CD4-positive, alpha-beta T cell treated with Interleukin-4 for 4 hours (primary cell): ENCODE results near the gene SLC22A4.

Source experiments
- DNase-seq: peaks from one replicate; pipeline ENCODE4 v3.0.0-alpha.2; 2020

Gene SLC22A4

DNA sequence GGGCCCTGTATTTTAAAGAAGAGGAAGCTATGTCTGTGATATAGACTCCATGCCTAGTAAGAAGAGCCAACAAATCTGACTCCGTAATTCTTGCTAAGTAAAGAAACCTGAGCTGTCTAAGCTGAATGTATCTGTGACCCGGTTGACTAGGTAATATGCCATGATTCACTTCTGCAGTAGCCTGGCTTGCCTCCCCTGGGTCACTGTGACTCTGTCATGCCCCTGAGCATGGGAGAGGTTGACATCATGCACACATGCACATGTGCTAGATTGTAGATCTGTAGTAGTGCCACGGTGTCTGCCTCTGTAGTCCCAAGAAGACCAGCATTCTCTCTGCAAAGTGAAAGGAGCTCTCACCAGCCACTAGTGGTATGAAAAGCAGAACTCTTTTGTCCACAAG is 84.4 kb downstream of the SLC22A4 start:
- no peak for DNase-seq

DNA sequence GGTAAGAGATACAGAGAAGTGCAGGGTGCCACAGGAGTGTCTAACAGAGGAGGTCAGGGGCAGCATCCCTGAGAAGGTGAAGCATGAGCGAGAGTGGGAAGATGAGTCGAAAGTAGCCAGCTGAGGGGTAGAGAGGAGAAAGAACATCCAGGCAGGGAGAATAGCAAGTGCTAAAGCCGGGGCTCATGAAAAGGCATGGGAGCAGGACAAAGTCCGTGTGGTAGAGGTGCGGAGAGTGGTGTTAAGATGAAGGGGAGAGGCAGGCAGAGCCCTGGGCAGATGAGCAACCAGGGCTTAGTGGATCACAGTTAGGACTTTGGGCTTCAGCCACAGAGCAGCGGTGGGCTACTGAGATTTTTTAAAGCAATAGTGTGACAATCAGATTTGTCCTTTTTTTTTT is 85.9 kb downstream of the SLC22A4 start:
- DNase-seq: no peak

DNA sequence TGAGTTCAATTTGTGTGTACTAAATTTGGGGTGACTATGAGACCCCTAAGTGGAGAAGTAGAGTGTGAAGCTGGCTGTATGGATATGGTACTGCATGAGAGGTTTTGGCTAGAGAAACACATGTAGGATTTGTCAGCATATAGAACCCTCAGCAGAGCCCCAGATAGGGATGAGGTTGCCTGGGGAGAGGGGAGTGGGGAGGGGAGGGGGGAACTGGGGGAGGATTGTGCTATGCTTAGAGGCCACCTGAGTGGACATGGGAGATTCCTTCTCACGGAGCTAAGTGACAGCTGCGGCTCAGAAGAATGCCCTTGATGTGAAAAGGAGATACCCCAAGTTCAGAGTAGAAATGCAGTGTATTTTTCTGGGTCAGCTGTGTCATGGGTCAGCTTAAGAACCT is 86.5 kb downstream of the SLC22A4 start:
- no peak for DNase-seq

DNA sequence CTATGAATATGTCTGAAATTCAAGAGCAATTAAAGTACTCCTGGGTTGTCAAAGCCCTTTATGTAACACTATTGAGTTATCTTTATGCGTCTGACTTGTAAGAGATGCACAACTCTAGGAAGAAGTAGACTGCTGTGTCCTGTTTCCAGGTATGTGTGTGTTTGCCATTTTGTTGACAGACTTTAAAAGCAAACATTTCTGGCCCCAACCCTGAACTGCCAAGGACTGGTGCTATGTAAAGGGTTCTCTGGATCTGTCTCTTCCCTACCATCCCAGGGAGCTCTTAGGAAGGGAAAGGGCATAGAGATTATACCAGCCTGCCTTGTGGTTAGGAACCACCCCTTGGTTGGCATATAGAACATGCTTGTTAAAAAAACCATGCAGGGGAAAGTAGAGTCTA is 87.4 kb downstream of the SLC22A4 start:
- DNase-seq: no peak

DNA sequence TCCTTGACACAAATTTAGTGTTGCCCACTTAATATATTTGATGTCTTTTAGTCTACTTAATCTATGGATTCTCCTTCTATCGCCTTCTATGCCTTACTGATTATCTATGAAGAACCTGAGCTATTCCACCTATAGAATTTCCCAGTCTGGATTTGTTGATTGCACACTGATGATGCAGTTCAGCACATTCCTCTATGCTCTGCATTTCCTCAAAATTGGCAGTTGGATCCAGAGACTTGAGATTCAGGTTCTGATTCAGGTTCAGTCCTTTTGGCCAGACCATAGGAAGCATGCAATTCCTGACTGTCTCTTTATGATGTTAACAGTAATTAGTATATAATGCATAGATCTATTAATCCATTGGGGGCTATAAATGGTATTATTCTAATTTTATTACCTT is 89.1 kb downstream of the SLC22A4 start:
- DNase-seq: no peak

DNA sequence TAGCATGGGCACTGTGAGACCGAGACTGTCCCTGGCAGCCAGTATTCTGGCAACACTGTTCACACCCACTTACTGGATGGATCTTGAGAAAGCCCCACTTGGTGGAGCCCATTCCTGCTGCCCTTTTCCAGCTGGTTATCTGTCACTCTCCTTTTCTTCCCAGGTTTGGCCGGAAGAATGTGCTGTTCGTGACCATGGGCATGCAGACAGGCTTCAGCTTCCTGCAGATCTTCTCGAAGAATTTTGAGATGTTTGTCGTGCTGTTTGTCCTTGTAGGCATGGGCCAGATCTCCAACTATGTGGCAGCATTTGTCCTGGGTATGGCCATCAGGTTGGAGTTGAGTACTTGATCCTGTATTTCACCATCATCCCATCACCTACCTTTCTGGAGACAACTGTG is 89.8 kb downstream of the SLC22A4 start:
- DNase-seq: no peak

DNA sequence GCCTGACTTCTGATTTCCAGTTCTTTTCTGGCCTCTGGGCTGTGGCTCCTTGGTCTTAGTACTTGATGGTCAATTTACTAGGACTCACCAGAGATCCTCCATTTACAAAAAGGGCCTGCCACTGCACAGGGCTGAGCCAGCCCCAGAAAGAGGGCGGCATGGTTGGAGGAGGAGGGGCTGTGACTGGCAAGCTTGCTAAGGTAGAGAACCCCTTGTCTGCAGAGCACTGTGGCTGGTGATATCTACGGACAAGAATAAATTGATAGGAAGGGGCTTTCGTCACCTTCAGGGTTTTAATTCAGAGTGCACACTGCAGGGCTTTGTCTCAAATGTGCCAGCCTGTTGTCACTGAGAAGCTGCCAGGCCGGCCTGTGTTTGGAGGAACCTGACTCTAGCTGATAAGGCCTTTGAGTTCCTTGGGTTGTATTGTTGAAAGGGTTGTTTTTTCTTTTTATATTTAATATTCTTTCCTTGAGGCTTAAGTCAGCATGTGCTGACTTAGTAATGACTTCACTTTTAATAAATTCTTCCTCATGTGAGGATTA is 90.4 kb downstream of the SLC22A4 start:
- DNase-seq: no peak

DNA sequence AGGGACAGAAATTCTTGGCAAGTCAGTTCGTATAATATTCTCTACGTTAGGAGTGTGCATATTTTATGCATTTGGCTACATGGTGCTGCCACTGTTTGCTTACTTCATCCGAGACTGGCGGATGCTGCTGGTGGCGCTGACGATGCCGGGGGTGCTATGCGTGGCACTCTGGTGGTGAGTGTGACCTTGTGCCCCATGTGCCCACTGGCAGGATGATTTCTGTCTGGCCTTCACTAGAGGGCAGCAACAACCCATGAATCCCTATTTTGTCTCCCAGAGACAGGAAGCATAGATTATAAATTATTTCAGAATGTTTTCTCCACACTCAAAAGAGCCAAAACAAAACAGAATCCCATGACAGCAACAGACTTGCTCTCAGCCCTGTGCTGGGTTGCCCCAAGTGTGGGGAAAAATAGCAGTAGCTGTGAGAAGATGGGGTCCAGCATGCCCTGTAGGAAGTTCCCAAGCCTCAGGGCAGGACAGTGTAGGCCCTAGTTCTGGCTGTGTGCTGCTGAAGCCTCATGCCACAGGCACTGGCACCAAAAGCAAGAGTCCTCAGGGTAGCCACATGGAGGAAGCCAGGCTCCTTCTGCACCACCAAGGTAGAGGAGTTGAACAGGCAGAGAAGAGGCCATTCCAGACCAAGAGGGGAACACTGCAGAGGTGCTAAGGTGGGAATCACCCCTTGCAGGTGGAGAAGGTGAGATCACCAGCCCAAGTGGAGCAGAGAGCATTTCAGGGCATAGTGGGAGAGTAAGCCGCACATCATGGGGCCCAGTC is 91.3 kb downstream of the SLC22A4 start:
- DNase-seq: peak; percentile 80

DNA sequence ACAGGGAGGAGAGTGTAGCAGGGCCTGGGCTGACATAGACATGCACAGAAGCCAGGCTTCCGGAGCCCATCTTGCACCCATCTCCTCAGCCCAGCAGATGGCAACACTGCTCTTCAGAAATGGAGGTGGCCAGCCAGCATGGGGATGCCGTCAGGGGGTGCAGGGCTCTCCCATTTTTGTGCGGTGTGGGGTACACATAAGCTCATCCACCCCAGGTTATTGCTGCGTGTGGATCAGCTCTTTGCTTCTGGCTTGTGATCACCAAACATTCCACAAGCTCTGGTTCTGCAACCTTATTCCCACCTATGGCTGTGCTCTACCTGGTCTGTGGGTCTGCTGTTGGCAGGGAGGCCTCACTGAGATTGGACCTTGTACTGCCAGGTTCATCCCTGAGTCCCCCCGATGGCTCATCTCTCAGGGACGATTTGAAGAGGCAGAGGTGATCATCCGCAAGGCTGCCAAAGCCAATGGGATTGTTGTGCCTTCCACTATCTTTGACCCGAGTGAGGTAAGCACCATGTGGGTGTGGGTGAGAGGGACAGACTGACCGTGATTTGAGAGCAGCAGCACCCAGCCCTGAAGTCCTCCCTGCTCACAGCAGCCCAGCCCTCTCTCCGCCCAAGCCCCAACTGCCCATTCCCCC is 92.6 kb downstream of the SLC22A4 start:
- DNase-seq: peak; percentile 81

DNA sequence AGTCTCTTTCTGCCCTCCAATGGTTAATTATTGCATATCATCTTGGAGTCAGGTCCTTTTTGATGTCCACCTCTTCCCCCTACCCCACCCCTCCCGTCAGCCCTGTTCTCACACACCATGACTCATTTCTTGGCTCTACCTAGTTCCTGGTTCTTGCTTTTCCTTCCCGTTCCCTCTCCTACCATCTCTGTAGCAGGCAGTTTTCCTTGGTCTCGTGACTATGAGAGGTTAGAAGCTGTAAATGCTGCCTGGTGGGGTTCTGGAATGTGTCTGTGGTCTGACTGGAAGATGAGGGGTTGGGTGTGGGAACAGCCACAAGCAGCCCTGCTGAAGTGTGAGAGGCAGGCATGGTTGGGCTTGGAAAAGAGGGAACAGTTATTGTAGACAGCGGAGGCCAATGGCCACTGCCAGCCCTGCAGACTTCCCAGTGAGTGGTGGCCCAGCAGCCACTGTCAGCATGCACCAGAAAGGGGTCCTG is 93.5 kb downstream of the SLC22A4 start:
- DNase-seq: no peak

DNA sequence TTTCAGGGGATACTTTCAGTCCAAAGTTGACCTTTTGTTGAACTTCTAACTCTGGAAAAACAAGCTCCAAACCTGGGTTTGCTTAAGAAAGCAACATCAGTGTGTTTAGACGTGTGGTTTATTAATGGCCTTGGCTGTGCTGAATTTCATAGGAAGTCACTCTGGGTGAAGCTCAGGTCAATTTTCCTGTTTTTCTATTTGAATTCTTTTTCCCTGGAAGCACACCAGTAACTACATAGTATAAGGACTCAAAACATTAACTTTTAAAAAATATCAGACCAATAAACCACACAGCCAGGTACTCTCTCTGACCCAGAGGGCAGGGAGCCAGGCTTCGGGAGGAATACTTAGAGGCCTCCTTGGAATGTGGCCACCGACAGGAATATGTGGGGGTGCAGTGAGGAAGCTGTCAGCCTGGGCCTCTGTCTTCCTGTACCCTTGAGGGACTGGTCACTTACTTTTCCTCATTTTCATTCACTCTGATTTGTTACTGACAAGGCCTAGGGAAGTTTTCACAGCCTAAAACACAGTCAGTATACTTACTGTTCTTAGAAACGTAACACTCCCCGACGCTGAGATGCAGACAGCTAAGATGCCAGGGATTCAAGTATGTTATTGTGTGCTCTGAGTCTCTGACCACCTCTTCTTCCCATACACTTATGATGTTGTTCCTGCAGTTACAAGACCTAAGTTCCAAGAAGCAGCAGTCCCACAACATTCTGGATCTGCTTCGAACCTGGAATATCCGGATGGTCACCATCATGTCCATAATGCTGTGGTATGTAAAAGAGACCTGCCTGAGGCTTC is 94.3 kb downstream of the SLC22A4 start:
- DNase-seq: no peak

DNA sequence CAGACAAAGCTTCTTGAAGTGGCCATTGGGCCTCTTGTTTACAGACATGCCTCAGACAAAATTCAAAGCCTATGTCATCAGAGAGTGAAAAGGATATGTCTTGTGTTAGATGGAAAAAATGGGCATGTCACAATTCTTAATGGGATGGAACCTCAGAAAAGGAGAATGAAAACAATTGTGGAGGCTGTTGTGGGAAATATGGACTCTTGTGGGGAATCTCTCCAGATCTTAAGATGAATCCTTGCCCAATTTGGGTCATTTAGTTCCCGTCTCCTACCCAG is 94.8 kb downstream of the SLC22A4 start:
- DNase-seq: no peak

DNA sequence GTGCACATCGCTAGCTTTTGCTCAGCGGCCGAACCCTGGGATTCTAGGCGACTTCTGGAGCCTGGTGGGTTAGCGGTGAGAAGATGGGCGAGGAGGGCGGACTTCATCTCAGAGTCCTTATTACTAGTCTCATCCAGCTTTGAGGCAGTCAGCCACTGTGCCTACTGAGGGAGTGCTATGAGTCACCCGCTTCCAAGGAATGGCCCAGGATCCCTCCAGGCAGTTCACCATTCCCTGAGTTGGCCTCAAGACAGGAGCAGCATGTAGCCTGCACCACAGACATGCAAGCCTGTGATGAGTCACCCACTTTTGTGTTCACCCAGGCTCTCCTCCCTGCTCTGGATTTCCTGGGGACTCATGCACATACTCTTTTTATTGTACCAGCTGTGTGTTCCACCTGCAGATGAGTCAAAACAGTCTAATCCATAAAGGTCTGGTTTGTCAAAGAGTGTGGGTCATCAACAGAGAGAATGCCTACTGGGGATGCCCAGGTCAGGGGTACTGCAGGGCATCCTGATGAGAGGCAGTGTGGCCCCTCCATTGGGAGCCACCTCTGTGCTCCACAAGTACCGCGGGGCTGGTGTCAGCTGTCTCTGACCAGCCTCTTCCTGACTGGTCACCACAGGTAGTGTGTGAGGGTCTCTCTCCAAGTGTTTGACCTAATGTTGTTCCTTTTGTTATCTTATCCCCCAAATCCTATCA is 95.5 kb downstream of the SLC22A4 start:
- peak; percentile 69 for DNase-seq

DNA sequence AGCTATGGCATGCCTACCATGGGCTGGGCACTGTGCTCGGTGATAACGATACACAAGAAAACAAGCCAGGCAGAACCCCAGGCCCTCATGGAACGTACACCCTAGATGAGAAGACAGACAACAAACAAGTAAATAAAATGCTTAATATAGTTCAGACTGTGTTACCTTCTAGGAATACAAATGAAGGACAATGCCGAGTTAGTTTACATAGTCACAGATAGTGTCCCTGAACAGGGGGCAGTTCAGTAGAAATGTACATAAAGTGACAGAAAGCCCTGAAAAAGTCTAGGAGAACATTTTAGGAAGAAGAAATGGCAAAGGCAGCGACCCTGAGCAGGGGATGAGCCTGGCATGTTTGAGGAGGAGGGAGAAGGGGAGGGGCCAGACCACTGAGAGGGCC is 97.1 kb downstream of the SLC22A4 start:
- no peak for DNase-seq

DNA sequence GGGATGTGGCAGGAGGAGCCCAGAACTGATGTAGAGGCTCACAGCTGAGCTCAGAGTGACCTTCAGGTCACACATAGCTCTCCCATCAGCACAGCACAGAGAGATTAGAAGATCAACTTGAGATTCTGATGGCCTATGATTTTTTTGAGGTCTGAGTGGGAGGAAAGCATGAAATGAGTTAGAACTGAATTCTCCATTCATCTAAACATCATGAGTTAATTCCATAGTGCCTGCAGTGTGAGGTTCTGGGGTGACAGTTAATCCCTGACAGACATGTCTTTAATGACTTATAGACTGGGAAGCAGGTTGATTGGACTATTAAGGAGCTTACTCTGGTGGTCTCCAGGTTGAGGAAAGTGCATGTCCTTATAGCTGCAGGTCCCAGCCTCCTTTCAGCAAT is 97.7 kb downstream of the SLC22A4 start:
- DNase-seq: no peak

DNA sequence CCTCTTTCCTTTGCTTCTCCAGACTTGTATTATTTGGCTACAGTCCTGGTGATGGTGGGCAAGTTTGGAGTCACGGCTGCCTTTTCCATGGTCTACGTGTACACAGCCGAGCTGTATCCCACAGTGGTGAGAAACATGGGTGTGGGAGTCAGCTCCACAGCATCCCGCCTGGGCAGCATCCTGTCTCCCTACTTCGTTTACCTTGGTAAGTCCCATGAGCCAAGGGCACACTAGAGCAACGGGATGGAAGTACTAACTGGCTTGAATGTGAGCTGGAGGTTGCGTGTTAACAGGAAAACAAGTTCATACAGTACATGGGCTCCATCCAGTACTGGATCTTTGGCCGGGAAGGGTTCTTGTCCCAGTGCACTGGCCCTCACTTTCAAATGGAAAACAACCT is 98.2 kb downstream of the SLC22A4 start:
- no peak for DNase-seq

DNA sequence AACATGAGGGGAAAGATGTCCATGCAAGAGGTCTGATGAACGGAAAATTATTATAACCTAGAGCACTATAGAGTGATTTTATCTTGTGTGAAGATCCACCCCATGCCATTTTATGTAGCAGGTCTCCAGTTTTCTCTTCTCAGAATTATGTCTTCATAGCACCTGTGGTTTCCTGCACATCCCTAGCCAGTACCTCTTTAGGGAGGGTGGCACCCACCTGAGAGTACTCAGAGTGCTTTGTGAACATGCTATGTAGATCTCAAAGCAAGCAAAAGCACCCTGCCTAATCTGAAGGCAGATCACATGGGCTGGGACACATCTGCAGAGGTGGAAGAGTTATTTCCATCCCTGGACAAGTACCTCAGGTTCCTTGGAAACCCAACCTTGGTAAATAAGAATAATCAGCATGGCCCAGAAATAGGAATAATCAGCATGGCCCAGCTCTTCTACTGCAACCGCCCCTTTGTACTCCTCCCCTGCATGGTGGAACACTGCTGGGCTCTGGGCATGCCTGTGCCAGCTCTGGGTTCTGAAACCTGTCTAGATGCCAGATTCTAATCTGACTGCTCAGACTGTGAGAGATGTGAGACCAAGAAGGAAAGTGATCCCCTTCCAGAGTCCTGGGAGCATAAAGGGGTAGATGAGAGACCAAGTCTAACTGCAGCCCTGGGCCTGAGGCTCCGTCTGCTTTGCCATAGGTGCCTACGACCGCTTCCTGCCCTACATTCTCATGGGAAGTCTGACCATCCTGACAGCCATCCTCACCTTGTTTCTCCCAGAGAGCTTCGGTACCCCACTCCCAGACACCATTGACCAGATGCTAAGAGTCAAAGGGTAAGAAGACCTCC is 99.0 kb downstream of the SLC22A4 start:
- DNase-seq: no peak
